ENCODE data around the gene DMAP1.

GRCh38 chr1:44237721-44238457 is 24.6 kb downstream of the DMAP1 start:
- TF ChIP-seq POLR2A (IDR thresholded peaks at IDR 0.05; ENCODE audit: low read length) = no peak
- no peak for TF ChIP-seq GATA1 (IDR thresholded peaks at IDR 0.05; ENCODE audit: low read depth, low read length)
